ENCODE data around the gene ITK.
A peak's percentile ranks its signal among the peaks of the same experiment; 100 is the strongest.

ITK gene

GRCh38 chr5:157265714-157266285 is 85.2 kb downstream of the ITK start, which contains the start of gene CYFIP2:
TSS of gene CYFIP2 (plus strand) at chr5:157266123. CDS start at chr5:157285362, 19,239 bp downstream.
- DNase-seq (ENCODE audit: low spot score) = peak; percentile 93
- TF ChIP-seq, protein P1, sequence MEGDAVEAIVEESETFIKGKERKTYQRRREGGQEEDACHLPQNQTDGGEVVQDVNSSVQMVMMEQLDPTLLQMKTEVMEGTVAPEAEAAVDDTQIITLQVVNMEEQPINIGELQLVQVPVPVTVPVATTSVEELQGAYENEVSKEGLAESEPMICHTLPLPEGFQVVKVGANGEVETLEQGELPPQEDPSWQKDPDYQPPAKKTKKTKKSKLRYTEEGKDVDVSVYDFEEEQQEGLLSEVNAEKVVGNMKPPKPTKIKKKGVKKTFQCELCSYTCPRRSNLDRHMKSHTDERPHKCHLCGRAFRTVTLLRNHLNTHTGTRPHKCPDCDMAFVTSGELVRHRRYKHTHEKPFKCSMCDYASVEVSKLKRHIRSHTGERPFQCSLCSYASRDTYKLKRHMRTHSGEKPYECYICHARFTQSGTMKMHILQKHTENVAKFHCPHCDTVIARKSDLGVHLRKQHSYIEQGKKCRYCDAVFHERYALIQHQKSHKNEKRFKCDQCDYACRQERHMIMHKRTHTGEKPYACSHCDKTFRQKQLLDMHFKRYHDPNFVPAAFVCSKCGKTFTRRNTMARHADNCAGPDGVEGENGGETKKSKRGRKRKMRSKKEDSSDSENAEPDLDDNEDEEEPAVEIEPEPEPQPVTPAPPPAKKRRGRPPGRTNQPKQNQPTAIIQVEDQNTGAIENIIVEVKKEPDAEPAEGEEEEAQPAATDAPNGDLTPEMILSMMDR (IDR thresholded peaks at IDR 0.05; ENCODE audit: borderline replicate concordance, control extremely low read depth, extremely low read depth, insufficient read depth, missing control alignments) = no peak
- in situ Hi-C loops (cut with MboI; ENCODE audit: low sequenced_read_pairs, unreplicated experiment) = no loop called here

DNA sequence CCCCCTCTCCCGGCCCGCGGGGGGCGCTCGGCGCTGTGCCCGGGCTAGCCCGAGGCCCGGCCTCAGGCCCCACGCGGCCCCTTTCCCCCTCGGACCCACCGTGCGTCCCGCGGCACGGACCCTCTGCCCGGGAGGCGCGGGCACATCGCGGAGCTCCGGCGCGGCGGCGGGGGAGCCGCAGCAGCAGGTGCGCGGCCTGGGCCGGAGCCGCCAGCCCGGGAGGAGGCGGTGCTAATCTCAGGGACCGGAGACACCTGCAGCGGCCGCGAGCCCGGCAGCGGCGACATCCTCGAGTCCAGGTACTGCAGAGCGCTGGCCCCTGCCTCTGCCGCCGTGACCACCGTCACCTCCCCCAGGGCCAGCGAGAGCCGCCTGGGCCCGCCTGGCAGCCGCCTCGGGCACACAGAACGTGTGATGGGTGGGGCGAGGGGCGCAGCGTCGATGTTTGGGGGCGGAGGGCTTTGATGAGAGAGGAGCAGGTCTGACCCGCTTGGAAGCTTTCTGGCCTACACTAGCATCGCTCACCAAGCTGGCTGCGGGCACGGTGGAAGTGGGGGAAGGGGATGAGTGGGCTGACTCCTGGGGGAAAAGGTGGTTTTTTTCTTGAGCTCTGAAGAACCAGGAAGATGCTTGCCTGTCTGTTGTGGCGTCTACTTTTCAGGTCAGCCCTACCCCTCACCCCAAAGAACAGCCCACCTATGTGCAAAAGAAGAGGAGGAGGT is 85.8 kb downstream of the ITK start:
- TF ChIP-seq, protein P1 (IDR thresholded peaks at IDR 0.05; ENCODE audit: borderline replicate concordance, control extremely low read depth, extremely low read depth, insufficient read depth, missing control alignments) = no peak
- peak; percentile 70 for DNase-seq (ENCODE audit: low spot score)
- in situ Hi-C loops (cut with MboI; ENCODE audit: low sequenced_read_pairs, unreplicated experiment) = no loop called here

GRCh38 chr5:157267025-157267424 is 86.4 kb downstream of the ITK start:
- in situ Hi-C loops (cut with MboI; ENCODE audit: low sequenced_read_pairs, unreplicated experiment) = no loop called here
- TF ChIP-seq, protein P1 (IDR thresholded peaks at IDR 0.05; ENCODE audit: borderline replicate concordance, control extremely low read depth, extremely low read depth, insufficient read depth, missing control alignments) = no peak
- DNase-seq (ENCODE audit: low spot score) = no peak

DNA sequence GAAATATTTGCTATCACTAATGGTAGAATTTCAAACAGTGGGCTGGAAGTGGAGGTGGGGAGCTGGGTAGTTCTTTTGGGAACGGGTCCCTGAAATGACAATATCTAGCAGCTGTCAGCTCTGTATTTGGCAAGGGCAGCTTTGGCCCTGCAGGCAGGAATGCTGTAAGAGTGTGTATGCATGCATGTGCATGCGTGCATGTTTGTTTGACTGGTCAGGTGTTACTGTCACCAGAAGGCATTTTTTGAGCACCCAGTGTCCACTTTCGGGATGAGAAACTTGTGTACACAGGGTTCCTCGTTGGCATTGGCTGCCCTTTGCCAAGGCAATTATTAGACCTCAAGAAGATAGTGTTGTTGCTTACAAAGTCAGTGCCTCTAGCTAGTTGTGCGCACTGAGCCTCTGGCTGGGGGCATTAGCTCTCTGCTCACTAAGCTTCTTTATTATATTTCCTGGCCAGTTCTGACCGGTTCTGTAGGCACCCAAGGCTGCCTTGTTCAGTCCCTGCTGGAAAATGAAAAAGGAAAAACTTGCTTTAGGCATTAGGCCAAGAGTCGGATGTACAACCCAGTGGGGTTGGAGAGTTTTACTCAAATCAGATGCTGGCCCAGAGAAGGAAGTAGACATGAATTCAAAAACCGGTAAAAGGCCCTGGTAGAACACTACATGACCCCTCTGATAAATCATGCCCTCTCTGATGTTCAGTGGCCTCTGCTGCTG is 87.3 kb downstream of the ITK start:
- DNase-seq (ENCODE audit: low spot score) = no peak
- in situ Hi-C loops (cut with MboI; ENCODE audit: low sequenced_read_pairs, unreplicated experiment) = no loop called here
- TF ChIP-seq, protein P1 (IDR thresholded peaks at IDR 0.05; ENCODE audit: borderline replicate concordance, control extremely low read depth, extremely low read depth, insufficient read depth, missing control alignments) = no peak

DNA sequence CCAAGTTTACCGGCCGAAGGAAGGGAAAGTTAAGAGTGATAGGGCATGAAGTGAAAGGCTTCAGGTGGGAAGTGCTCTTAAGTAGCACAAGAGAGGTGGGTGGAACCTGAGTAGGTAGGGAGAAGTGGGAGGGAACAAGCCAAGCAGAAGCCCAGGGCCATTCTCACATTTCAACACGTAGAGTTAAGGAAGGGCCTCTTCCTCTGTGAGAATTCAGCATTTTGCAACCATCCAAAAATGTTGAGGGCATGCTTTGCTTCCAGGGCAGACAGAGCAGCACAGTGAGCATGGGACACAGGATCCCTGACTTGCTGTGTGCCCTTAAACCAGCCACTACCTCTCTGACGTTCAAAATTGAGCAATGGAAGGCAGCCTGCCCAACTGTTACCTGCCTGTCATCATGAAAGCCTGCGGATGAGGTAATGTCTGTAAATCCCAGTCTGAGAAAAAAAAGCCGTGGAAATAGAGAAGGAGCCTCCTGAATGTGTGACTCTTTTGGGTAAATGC is 88.6 kb downstream of the ITK start:
- TF ChIP-seq, protein P1 (IDR thresholded peaks at IDR 0.05; ENCODE audit: borderline replicate concordance, control extremely low read depth, extremely low read depth, insufficient read depth, missing control alignments) = no peak
- no peak for DNase-seq (ENCODE audit: low spot score)
- in situ Hi-C loops (cut with MboI; ENCODE audit: low sequenced_read_pairs, unreplicated experiment) = no loop called here

GRCh38 chr5:157269761-157270272 is 89.2 kb downstream of the ITK start:
- no peak for DNase-seq (ENCODE audit: low spot score)
- TF ChIP-seq, protein P1 (IDR thresholded peaks at IDR 0.05; ENCODE audit: borderline replicate concordance, control extremely low read depth, extremely low read depth, insufficient read depth, missing control alignments) = no peak
- in situ Hi-C loops (cut with MboI; ENCODE audit: low sequenced_read_pairs, unreplicated experiment) = no loop called here
